HG03460 (cell line): Measurements from ENCODE around the gene CAPN11.

Source experiments
- ATAC-seq: cut with Tn5 transposase; IDR thresholded peaks from one replicate; pipeline ENCODE4 v1.9.1; 2021; ENCODE audit not compliant: unreplicated experiment

Gene CAPN11

DNA sequence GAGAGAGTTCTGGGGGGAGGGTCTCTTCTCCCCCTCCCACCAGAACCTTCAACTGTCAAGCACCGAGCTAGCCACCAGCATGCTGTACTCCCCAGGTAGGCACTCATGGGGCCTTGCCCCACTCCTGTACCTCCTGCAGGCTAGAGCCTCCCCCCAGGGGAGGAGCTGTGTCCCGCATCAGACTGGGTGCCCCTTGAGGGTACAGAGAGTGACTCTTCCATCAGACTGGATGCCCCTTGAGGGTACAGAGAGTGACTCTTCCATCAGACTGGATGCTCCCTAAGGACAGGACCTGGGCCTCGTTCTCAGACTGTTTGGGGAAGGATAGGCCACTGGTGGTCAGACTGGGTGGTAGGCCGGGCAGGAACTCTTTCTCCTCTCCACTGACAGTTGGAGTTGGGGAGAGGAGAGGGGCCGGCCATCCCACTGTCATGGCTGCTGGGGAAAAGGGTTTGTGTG lies at the start of gene CAPN11:
CAPN11 (plus strand) TSS at position 51 of the 459 bp plus-strand sequence; CDS start at position 80, 29 bp downstream.
- ATAC-seq, result no peak

DNA sequence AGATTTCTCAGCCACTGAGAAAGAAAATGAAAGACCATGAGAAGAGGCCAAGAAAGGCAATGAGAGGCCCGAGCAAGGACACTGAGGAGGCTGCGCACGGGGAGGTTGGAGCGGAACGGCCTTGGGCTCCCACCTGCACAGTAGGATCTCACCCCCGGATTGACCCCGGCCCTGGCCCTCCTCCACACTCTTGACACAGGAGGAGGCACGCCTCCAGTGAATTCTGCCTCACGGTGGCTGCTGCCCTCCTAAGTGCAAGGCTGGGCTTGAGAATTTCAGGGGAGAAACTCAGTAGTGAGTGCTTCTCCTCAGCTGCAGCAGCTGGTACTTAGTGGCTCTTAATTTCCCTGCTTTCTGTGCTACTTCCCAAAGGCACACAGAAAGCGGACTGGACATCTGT lies 49.4 kb upstream of the CAPN11 start:
- no peak for ATAC-seq

DNA sequence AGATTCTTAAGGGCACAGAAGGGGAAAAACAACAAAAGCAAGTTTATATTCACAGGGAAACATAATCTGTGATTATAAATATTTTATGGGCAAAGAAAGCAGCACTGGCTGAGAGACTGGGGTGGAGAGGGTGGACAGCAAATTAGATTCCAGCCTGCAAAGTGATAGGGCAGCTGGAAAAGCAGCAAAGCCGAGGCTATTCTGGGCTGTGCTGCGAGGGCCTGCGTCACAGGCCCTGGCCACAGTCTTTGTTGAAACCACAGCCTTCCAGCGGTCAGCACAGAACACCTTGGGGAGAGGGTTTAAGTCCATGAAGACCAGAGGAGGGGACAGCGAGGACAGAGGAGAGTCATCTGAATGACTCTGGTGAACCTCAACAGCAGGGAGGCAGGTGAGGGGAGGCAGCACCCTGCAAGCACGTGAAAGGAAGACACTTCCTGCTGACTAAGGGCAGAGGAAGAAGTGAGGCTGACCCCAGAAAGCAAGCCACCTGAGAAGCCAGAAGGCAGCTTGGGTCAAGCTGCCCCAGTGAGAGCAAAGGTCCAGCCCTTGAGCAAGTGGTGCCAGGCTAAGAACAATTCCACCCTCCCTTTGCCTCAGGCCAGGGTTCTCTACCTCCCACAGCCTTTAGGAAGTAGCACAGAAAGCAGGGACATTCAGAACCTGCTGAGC lies 48.5 kb upstream of the CAPN11 start:
- no peak for ATAC-seq

GRCh38 chr6:44110966-44111365 lies 47.7 kb upstream of the CAPN11 start:
- no peak for ATAC-seq

DNA sequence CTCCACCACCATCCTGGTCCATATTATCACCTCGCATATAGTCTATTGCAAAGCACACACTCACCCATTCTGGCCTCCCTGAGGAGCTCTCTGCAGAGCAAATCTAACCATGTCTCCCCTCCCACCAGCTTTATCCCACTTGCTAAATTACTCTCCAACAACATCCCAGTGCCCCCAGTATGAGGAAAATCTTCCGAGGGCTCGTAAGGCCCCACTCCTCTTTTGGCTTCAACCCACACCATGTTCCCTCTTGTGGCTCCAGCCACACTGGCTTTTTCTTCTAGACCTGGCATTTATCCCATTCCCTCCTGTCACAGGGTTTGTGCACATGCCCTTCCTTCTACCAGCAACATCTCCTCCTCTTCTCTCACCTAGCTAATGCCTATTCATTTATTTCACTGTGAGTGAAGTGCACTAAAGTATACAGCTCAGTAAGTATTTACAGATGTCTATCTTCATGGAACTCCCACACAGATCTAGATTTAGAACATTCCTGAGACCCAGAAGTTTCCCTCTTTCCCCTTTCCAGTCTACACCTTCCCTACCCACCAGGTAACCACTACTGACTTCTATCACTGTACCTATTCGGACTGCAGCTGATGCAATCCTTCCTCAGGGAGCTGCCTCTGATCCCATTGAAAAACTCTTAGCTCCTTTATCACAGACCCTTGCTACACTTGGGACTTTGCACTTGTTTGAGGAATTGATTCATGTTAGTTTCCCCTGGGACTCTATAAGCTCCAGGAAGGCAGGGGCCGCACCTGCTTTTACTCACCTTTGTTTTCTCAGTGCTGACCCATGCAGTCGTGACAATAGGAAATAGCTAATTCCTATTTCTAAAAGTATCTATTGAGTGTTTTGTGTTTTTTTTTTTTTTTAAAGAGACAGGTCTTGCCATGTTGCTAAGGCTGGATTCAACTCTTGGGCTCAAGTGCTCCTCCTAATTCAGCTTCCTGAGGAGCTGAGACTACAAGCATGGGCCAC lies 46.9 kb upstream of the CAPN11 start:
- no peak for ATAC-seq

GRCh38 chr6:44113414-44113813 lies 45.2 kb upstream of the CAPN11 start:
- ATAC-seq, result no peak

GRCh38 chr6:44115866-44116265 lies 42.8 kb upstream of the CAPN11 start:
- no peak for ATAC-seq

DNA sequence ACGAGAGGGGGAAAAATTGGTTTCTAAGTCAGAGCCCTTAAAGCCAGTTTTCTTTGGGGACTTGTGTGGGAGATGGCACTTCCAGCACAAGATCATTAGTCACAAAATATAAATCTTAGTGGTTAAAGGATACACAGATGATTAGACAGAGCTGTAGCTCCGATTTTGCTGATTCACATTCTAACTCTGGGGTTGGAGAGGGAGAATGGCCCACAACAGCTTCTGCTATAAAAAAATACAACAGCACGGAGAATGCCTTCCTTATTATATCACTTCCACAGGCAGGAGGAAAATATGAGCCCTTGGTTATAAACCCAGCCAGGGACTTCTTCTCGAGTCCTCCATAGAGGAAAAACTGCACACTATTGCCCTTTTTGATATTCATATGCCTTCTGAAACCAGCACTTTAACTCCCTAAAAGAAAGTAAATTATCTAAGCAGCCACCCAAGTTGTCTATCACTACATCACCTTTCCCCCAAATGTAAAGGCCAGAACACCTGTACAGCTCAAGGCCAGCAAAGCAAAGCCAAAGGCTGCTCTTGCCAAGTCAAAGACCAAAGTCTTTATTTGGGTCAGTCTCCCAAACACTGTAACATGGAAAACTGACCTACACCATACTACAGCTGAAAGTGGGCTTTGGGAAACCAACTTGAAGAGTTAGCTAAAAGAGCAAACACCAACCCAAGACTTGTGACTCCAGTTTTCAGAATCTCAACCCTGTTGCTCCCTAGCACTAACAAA lies 41.8 kb upstream of the CAPN11 start:
- no peak for ATAC-seq

DNA sequence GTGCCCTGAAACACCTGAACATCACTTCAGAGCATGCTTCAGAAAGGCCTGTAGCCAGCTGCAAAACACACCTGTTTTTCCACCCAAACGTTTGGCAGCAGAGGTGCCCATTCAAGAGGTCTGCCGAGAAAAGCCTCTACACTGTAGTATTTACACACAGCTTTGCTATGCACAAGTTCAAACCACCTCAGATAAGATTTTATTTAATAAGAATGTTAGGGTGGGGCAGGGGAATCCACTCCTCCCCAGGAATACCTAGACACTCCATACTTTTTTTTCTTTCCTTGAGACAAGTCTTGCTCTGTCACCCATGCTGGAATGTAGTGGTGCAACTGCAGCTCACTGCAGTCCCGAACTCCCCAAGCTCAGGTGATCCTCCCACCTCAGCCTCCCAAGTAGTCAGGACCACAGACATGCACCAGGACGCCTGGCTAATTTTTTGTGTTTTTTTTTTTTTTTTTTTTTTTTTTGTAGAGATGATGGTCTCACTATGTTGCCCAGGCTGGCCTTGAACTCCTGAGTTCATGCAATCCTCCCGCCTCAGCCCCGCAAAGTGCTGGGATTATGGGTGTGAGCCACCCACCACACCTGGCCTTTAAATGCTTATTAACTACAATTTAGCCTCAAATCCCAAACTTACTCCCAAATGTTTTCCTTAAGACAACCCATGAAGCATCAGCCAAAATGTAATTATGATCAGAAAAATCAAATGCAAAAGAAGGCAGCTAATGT lies 41.1 kb upstream of the CAPN11 start:
- no peak for ATAC-seq

DNA sequence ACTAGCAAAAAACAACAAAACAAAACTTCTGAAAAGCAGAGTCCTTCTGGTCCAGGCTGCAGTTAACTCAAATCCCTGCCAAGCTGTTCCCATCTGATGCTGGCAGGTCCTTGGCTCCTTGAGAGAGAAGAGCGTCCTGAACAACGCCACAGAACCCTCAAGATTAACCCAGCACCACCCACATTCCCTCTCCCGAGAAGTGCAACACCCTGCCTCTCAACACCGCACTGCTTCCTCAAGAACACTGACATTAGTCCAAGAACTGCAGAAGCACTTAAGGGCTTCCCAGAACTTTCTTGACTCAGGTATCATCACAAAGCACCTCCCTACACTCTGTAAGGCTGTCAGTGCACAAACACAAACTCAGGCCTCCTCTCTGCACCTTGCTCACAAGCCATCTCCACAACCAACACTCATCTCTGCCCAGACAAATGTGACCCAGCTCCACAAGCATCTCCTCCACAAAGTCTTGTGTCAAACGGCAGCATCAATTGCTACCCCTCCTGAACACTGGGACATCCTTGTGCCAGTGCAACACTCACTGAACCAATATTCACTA lies 38.8 kb upstream of the CAPN11 start:
- no peak for ATAC-seq

DNA sequence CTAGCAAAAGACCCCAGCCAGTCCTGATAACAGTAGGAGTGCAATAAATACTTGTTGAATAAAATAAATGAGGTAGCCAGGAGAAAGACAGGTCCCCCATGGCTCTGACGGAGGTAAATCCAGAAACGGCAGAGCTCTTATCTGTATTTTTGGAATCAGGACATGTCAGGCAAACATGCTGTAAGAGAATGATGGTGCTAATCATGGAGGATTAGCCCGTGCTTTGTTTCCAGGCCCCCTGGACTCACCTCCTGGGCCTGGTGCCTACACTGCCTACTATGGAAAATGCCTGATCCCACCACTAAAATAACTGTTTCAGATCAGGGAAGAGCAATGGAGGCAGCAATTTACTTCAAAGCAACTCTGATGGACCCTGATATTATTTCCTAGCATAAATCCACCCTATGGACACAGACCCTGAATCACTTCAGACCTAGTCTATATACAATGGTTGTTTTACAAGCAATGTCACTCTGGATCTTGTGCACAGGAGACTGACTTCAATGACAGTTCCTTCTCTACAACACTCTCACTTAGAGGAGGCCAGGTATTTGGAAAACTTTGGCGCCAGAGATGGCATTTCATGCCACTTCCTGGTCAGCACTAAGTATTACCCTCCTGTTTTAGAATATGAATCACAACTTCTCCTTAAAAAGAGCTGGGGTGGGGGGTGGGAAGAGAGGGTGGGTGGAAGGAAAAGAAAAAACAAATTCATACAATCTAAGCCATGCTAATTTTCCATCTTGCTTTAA lies 37.8 kb upstream of the CAPN11 start:
- no peak for ATAC-seq

GRCh38 chr6:44122801-44123200 lies 35.8 kb upstream of the CAPN11 start:
- no peak for ATAC-seq

DNA sequence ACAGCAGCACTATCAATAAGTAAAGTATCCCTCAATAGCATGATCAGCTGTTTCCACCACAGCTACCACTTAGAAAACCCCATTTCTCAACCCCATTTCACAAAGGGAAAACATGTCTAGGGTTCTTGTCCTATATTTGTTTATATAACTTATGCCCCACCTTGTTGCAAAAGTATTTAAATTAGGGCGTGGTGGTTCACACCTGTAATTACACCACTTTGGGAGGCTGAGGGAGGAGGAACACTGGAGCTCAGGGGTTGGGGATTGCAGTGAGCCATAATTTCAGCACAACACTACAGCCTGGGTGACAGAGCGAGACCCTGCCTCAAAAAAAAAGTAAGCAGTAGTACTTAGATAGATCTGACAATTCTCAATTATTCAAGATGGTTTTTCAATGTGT lies 35.1 kb upstream of the CAPN11 start:
- no peak for ATAC-seq

GRCh38 chr6:44126320-44127149 lies 32.1 kb upstream of the CAPN11 start:
- ATAC-seq, result no peak

GRCh38 chr6:44127186-44128019 lies 31.2 kb upstream of the CAPN11 start, which contains the start of the genes MRPL14 and TMEM63B:
MRPL14 (minus strand) TSS chr6:44127452; CDS start chr6:44116611, 10,841 bp downstream.
TMEM63B (plus strand) TSS chr6:44127554; CDS start chr6:44134585, 7,031 bp downstream.
- ATAC-seq, result no peak

- no peak for ATAC-seq
Measured at GRCh38 chr6:44128020-44128917, 30.4 kb upstream of the CAPN11 start.
